Endothelial cell of umbilical vein (primary cell): Measurements from ENCODE around the gene MID1IP1. TPM values are rescaled to one million over a fixed set of nuclear protein-coding genes. Genes with fewer than 3 reads are reported as not detected.

Source experiments
- BruUV-seq: library from RNA; stranded (reverse); fragments of 400-500 nt; replicated peaks from 2 replicates; lab custom pipeline; 2021; lab: Mats Ljungman, UMichigan
- CTCF ChIA-PET: fragments of 300-600, 350-600 bp; sonication (Branson Sonifier 250); formaldehyde crosslinking; loops from one replicate; lab custom pipeline; 2021; ENCODE audit warnings: antibody characterized with exemption, inconsistent platforms; lab: Charles Lee
- POLR2A ChIA-PET: fragments of 300-600, 350-600 bp; sonication (Branson Sonifier 250); formaldehyde crosslinking; loops from one replicate; lab custom pipeline; 2021; ENCODE audit warnings: antibody characterized with exemption, inconsistent platforms; lab: Charles Lee
- DNase-seq: peaks from one replicate; pipeline ENCODE4 v3.0.0-alpha.2; 2011; ENCODE audit warnings: low read depth, low spot score
- FAIRE-seq: peaks from 2 replicates; lab custom pipeline; 2011; peaks lifted over from hg19 to GRCh38; lab: Jason Lieb, UNC
- H2AFZ ChIP-seq: 2 replicates; pipeline ENCODE4 v1.6.0; 2012; ENCODE audit warnings: low read depth, low read length, control low read depth, inconsistent platforms
- H3K27ac ChIP-seq: 2 replicates; pipeline ENCODE4 v1.5.1; 2011; ENCODE audit warnings: low read depth, mild to moderate bottlenecking, control low read depth, low read length, moderate library complexity; ENCODE audit not compliant: insufficient read depth
- H3K27me3 ChIP-seq, 2 experiments: 2 replicates each; pipeline versions ENCODE4 v1.6.0 to v1.6.1; 2011; ENCODE audit warnings: low read length in 2 of 2, mixed read lengths in 1 of 2; ENCODE audit not compliant: control insufficient read depth in 2 of 2, insufficient read depth in 2 of 2
- H3K36me3 ChIP-seq, 2 experiments: 2 replicates in 1 of 2; 3 replicates in 1 of 2; pipeline ENCODE4 v1.5.1; 2011; ENCODE audit warnings: low read length in 2 of 2, mild to moderate bottlenecking in 1 of 2, moderate library complexity in 1 of 2; ENCODE audit not compliant: control insufficient read depth in 2 of 2, insufficient read depth in 2 of 2; ENCODE audit errors: extremely low read depth in 1 of 2
- H3K4me1 ChIP-seq: 3 replicates; pipeline ENCODE4 v1.5.1; 2011; ENCODE audit warnings: mild to moderate bottlenecking, low read length; ENCODE audit not compliant: control insufficient read depth, insufficient read depth; ENCODE audit errors: extremely low read depth
- H3K4me2 ChIP-seq: 2 replicates; pipeline ENCODE4 v1.6.1; 2011; ENCODE audit warnings: low read length, control low read depth, mixed read lengths; ENCODE audit not compliant: insufficient read depth
- H3K4me3 ChIP-seq, 3 experiments: fragments of 200-600 bp in 1 of 3; sonication (generic), shearing (Covaris generic) in 1 of 3; replicated peaks in 1 of 3; 2 replicates each; pipeline ENCODE4 v1.5.1; 2011 to 2016; ENCODE audit warnings: control low read depth in 3 of 3, low read length in 3 of 3, mild to moderate bottlenecking in 2 of 3, inconsistent platforms in 1 of 3, low read depth in 1 of 3, moderate library complexity in 1 of 3; ENCODE audit not compliant: insufficient read depth in 1 of 3
- H3K79me2 ChIP-seq: 2 replicates; pipeline ENCODE4 v1.6.0; 2012; ENCODE audit warnings: low read length, inconsistent platforms; ENCODE audit not compliant: control insufficient read depth, insufficient read depth
- H3K9ac ChIP-seq: replicated peaks from 2 replicates; pipeline ENCODE3; 2011; ENCODE audit warnings: low read length, control low read depth; ENCODE audit not compliant: insufficient read depth; ENCODE audit errors: extremely low read depth
- H3K9me1 ChIP-seq: replicated peaks from 3 replicates; pipeline ENCODE4 v1.6.0; 2011; ENCODE audit warnings: mild to moderate bottlenecking, low read length; ENCODE audit not compliant: control insufficient read depth, insufficient read depth; ENCODE audit errors: extremely low read depth
- H3K9me3 ChIP-seq: replicated peaks from 2 replicates; pipeline ENCODE4 v1.5.1; 2012; ENCODE audit warnings: low read length, inconsistent platforms; ENCODE audit not compliant: control insufficient read depth, insufficient read depth
- H4K20me1 ChIP-seq: replicated peaks from 2 replicates; pipeline ENCODE3; 2011; ENCODE audit warnings: mild to moderate bottlenecking, low read length; ENCODE audit not compliant: control insufficient read depth, insufficient read depth; ENCODE audit errors: extremely low read depth
- EZH2 ChIP-seq: IDR thresholded peaks from 2 replicates; pipeline ENCODE4 v1.6.1; 2012; ENCODE audit warnings: borderline replicate concordance, low read depth, mild to moderate bottlenecking, moderate library complexity, low read length, inconsistent platforms; ENCODE audit not compliant: severe bottlenecking
- FOS ChIP-seq: IDR thresholded peaks from 2 replicates; pipeline ENCODE4 v1.6.1; 2011; ENCODE audit warnings: mild to moderate bottlenecking, low read length, moderate library complexity, borderline replicate concordance; ENCODE audit not compliant: insufficient read depth
- GATA2 ChIP-seq: IDR thresholded peaks from 2 replicates; pipeline ENCODE4 v1.7.0; 2011; ENCODE audit warnings: low read depth, mild to moderate bottlenecking, moderate library complexity, mixed read lengths, low read length; ENCODE audit not compliant: insufficient read length, insufficient read depth
- JUN ChIP-seq: IDR thresholded peaks from 2 replicates; pipeline ENCODE4 v1.6.1; 2011; ENCODE audit warnings: borderline replicate concordance, low read depth; ENCODE audit not compliant: insufficient read length, insufficient read depth
- MAX ChIP-seq: IDR thresholded peaks from 2 replicates; pipeline ENCODE4 v1.6.1; 2011; ENCODE audit not compliant: insufficient read depth, insufficient read length
- MYC ChIP-seq: IDR thresholded peaks from one replicate; pipeline ENCODE4 v1.6.1; 2011; ENCODE audit warnings: mild to moderate bottlenecking, low read depth, low read length
- POLR2A ChIP-seq: IDR thresholded peaks from 2 replicates; pipeline ENCODE4 v1.6.1; 2012; ENCODE audit warnings: low read depth, mild to moderate bottlenecking, control low read depth, low read length
- POLR2AphosphoS5 ChIP-seq: IDR thresholded peaks from 2 replicates; pipeline ENCODE4 v1.6.1; 2012; ENCODE audit warnings: low read depth, mild to moderate bottlenecking, control low read depth, low read length, moderate library complexity; ENCODE audit not compliant: insufficient read depth
- dilution Hi-C: fragments of 300-500 bp; cut with MboI; formaldehyde crosslinking; loops from one replicate; pipeline ENCODE4 v1.15.0; 2019; ENCODE audit warnings: low sequenced_read_pairs; ENCODE audit not compliant: extremely low pct_ligation_motif_present
- intact Hi-C: fragments of 100-400 bp; cut with micrococcal nuclease; formaldehyde crosslinking; loops from one replicate; pipeline ENCODE4 v1.10.0; 2022
- polyA plus RNA-seq, 4 experiments: library from polyadenylated mRNA; depleted of rRNA in 3 of 4; stranded (reverse) in 3 of 4; unstranded in 1 of 4; fragments of >200 nt; gene quantifications; 2 replicates each; pipeline versions ENCODE4 v1.2.1 to v1.2.3, GENCODE V29; 2011 to 2012; ENCODE audit warnings: missing spikeins in 1 of 4
- total RNA-seq: library from RNA; stranded (reverse); gene quantifications from 2 replicates; pipeline ENCODE4 v1.2.3, GENCODE V29; 2021
- TF ChIP-seq, protein P1 (sequence below), 2 donors: IDR thresholded peaks; 1 replicate in 1 of 2; 2 replicates in 1 of 2; pipeline ENCODE4 v1.5.1; 2011; ENCODE audit warnings: low read length in 2 of 2, mild to moderate bottlenecking in 2 of 2, moderate library complexity in 2 of 2, control low read depth in 1 of 2, inconsistent platforms in 1 of 2, low read depth in 1 of 2; ENCODE audit not compliant: insufficient read depth in 1 of 2; ENCODE audit errors: extremely low read depth in 1 of 2

The MID1IP1 gene
- total and polyA plus RNA-seq, 2 donors (not counting 3 experiments of a cell fraction or from before 2014, with no cell fraction given) = 23.2 to 25.1 TPM

GRCh38 chrX:38811515-38812243 is 10.4 kb downstream of the MID1IP1 start:
- Histone ChIP-seq H3K4me2 (no peak overlapping the region), H3K27me3 (no peaks in the 10 kb centered on the region), H3K9ac (no peak overlapping the region), H3K4me1 (peaks cover 3% of the 10 kb centered on the region), H3K9me1 (no peaks in the 10 kb centered on the region), H3K79me2 (peaks cover 3% of the 10 kb centered on the region), H3K9me3 (no peaks in the 10 kb centered on the region), H3K4me3 (no peak overlapping the region), H4K20me1 (no peaks in the 10 kb centered on the region), H2AFZ (no peak overlapping the region), H3K36me3 (no peaks in the 10 kb centered on the region), H3K27ac (no peak overlapping the region)
- TF ChIP-seq MAX = no peak
- TF ChIP-seq GATA2 = no peak
- no peak for TF ChIP-seq POLR2A
- TF ChIP-seq POLR2AphosphoS5 = no peak
- TF ChIP-seq, protein P1, sequence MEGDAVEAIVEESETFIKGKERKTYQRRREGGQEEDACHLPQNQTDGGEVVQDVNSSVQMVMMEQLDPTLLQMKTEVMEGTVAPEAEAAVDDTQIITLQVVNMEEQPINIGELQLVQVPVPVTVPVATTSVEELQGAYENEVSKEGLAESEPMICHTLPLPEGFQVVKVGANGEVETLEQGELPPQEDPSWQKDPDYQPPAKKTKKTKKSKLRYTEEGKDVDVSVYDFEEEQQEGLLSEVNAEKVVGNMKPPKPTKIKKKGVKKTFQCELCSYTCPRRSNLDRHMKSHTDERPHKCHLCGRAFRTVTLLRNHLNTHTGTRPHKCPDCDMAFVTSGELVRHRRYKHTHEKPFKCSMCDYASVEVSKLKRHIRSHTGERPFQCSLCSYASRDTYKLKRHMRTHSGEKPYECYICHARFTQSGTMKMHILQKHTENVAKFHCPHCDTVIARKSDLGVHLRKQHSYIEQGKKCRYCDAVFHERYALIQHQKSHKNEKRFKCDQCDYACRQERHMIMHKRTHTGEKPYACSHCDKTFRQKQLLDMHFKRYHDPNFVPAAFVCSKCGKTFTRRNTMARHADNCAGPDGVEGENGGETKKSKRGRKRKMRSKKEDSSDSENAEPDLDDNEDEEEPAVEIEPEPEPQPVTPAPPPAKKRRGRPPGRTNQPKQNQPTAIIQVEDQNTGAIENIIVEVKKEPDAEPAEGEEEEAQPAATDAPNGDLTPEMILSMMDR (IDR thresholded peaks at IDR 0.05; ENCODE audit: extremely low read depth in 1 of 2, insufficient read depth in 1 of 2, low read depth in 1 of 2, low read length in 2 of 2) = no peak
- no peak for TF ChIP-seq FOS
- TF ChIP-seq JUN = no peak
- no peak for TF ChIP-seq EZH2
- no peak for TF ChIP-seq MYC
- intact Hi-C loops = no loop called here
- dilution Hi-C loops = no loop called here
- DNase-seq = no peak
- BruUV-seq = no TSS peak
- CTCF ChIA-PET = no interaction called here
- POLR2A ChIA-PET = no interaction called here
- FAIRE-seq = no peak
